22Rv1 (cell line): ENCODE results near the gene IKZF1.

Experiments used
- CTCF ChIP-seq: fragments of 450-650 bp; IDR thresholded peaks from 2 replicates; pipeline ENCODE4 v1.5.1; 2017; ENCODE audit warnings: mild to moderate bottlenecking
- ZFX ChIP-seq: fragments of 450-650 bp; IDR thresholded peaks from 2 replicates; pipeline ENCODE4 v1.6.1; 2017; ENCODE audit warnings: antibody characterized with exemption, borderline replicate concordance

- no peak for TF ChIP-seq CTCF
- no peak for TF ChIP-seq ZFX
Observed at GRCh38 chr7:50423860-50424259, 119.3 kb downstream of the IKZF1 start.
